IPS DF 19.7 (cell line): ENCODE data around the gene ZNF584.
A peak's percentile ranks its signal among the peaks of the same experiment; 100 is the strongest.

Source experiments
- DNase-seq: peaks from one replicate; pipeline ENCODE4 v3.0.0-alpha.2; 2013; ENCODE audit warnings: low read depth, low spot score

ZNF584 gene

GRCh38 chr19:58466089-58466759 is 57.8 kb downstream of the ZNF584 start:
- no peak for DNase-seq

DNA sequence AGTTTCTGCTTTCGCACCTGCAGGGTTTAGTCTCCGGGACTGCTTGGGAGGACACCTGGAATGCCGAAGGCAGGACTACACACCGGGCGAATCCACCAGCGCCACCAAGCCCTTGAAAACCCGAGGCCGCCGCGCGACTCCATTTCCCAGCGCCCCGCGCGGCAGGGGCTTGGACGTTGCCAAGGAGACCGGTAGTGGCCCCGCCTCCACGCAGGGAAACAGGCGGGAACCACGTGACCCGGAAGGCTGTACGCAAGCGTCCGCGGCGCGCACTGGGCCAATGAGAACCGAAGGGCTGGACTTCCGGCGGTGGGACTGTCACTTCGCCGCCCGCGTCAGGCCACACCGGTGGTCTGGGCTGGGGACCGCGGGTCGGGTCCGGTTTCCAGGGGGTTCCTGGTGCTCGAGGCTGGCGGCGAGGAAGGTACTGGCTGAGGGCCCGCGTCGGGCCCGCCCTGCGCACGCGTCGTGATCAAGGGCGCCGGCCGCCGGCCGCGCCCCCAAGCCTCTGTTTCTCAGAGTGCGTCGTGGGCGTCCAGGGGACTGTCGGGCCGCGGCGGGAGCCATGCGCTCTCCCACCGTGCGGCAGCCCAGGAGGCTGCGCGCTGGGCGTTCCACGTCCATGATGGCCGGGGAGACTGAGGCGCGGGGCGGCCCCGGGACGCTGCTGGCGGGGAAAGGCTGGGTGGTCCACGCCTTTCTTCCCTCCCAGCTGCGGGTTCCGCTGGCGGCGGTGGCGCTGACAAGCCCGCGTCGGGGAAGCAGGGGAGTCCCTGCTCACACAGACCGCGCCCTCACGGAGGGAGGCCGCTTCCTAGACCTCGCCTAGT is 58.5 kb downstream of the ZNF584 start, which contains the start of gene ZNF324:
Gene ZNF324 (plus strand): TSS at position 321 of the 830 bp plus-strand sequence. CDS start 2,106 bp downstream, outside the sequence.
- peak; percentile 88 for DNase-seq
